PFSK-1 (cell line): ENCODE data around the gene SLC25A24.

Experiments
- POLR2AphosphoS5 ChIP-seq: IDR thresholded peaks from 2 replicates; pipeline ENCODE4 v1.6.1; 2012; ENCODE audit warnings: low read depth, mild to moderate bottlenecking, control low read depth, low read length, moderate library complexity
- SIN3A ChIP-seq: IDR thresholded peaks from 2 replicates; pipeline ENCODE4 v1.6.1; 2012; ENCODE audit warnings: mild to moderate bottlenecking, low read length, moderate library complexity, borderline replicate concordance; ENCODE audit not compliant: insufficient read depth
- TF ChIP-seq, protein P1 (sequence below), 2 experiments: IDR thresholded peaks; 2 replicates each; pipeline versions ENCODE4 v1.6.1 to v1.8.0; 2011 to 2012; ENCODE audit warnings: low read depth in 2 of 2, low read length in 2 of 2, control low read depth in 1 of 2, inconsistent platforms in 1 of 2, mild to moderate bottlenecking in 1 of 2, moderate library complexity in 1 of 2; ENCODE audit not compliant: insufficient read depth in 1 of 2

DNA sequence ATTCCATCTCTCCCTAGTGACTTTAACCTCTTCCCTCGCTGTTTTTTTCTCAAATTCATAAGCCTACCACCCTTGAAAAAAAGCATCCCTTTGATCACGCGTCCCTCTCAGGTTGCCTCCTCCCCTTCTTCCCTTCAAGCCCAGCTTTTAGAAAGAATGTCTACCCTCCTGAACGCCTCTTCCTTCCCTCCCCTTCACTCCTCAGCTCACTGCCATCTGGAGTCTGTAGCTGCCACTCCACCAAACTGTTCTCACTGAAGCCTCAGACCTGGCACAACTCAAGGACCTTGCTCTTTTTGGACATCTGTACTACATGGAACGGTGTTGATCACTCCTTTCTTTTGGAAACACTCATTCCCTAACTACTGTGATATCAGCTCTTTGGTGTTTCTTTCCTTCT, 80.6 kb downstream of the SLC25A24 start:
- TF ChIP-seq POLR2AphosphoS5 (no peak), SIN3A (no peak)
- TF ChIP-seq, protein P1, sequence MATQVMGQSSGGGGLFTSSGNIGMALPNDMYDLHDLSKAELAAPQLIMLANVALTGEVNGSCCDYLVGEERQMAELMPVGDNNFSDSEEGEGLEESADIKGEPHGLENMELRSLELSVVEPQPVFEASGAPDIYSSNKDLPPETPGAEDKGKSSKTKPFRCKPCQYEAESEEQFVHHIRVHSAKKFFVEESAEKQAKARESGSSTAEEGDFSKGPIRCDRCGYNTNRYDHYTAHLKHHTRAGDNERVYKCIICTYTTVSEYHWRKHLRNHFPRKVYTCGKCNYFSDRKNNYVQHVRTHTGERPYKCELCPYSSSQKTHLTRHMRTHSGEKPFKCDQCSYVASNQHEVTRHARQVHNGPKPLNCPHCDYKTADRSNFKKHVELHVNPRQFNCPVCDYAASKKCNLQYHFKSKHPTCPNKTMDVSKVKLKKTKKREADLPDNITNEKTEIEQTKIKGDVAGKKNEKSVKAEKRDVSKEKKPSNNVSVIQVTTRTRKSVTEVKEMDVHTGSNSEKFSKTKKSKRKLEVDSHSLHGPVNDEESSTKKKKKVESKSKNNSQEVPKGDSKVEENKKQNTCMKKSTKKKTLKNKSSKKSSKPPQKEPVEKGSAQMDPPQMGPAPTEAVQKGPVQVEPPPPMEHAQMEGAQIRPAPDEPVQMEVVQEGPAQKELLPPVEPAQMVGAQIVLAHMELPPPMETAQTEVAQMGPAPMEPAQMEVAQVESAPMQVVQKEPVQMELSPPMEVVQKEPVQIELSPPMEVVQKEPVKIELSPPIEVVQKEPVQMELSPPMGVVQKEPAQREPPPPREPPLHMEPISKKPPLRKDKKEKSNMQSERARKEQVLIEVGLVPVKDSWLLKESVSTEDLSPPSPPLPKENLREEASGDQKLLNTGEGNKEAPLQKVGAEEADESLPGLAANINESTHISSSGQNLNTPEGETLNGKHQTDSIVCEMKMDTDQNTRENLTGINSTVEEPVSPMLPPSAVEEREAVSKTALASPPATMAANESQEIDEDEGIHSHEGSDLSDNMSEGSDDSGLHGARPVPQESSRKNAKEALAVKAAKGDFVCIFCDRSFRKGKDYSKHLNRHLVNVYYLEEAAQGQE (IDR thresholded peaks at IDR 0.05; ENCODE audit: insufficient read depth in 1 of 2, low read depth in 2 of 2, low read length in 2 of 2) = no peak
